Muscle of leg (tissue), 11 donors: ENCODE data around the gene NLRC5. TPM values are rescaled to one million over a fixed set of nuclear protein-coding genes. Genes with fewer than 3 reads are reported as not detected.
"Not testable (repeated sequence)": the region's sequence is repeated elsewhere in the genome, so short reads cannot be mapped to it uniquely, and the experiment has no call there.

Experiments used
- DNase-seq: peaks from one replicate; pipeline ENCODE4 v3.0.0; 2013
- H3K27ac ChIP-seq: one replicate; pipeline ENCODE4 v1.5.1; 2013; ENCODE audit warnings: mild to moderate bottlenecking, low read length, control low read depth
- H3K27me3 ChIP-seq: one replicate; pipeline ENCODE4 v1.6.1; 2013; ENCODE audit warnings: low read length; ENCODE audit not compliant: control insufficient read depth, insufficient read depth
- H3K36me3 ChIP-seq: one replicate; pipeline ENCODE4 v1.6.1; 2013; ENCODE audit warnings: low read length; ENCODE audit not compliant: control insufficient read depth, insufficient read depth
- H3K4me1 ChIP-seq: one replicate; pipeline ENCODE4 v1.6.1; 2013; ENCODE audit warnings: low read length; ENCODE audit not compliant: control insufficient read depth, insufficient read depth
- H3K4me3 ChIP-seq: one replicate; pipeline ENCODE4 v1.5.1; 2013; ENCODE audit warnings: low read length, control low read depth
- H3K9me3 ChIP-seq: replicated peaks from 2 replicates; pipeline ENCODE4 v1.6.1; 2013; ENCODE audit warnings: low read depth, low read length; ENCODE audit not compliant: control insufficient read depth
- WGBS: methylation state at CpG from one replicate; pipeline ENCODE4 v1.1.5; 2013; ENCODE audit warnings: missing lambda C conversion rate; ENCODE audit not compliant: insufficient coverage; 5-methylcytosine and 5-hydroxymethylcytosine counted together
- polyA plus RNA-seq, 8 donors: library from polyadenylated mRNA; unstranded; fragments of 120-200 nt; gene quantifications; one replicate each; pipeline versions ENCODE4 v1.2.1 to v1.2.3, GENCODE V29; 2013; ENCODE audit warnings: inconsistent platforms in 1 of 8, low replicate concordance in 1 of 8; ENCODE audit not compliant: insufficient read length in 8 of 8, insufficient read depth in 1 of 8
- total RNA-seq: library from RNA; stranded (reverse); fragments of 120-200 nt; gene quantifications from one replicate; pipeline ENCODE4 v1.2.4, GENCODE V29; 2013

The NLRC5 gene
- total and polyA plus RNA-seq, 9 donors, result 3.2 to 5.3 (median 4.2) TPM

DNA sequence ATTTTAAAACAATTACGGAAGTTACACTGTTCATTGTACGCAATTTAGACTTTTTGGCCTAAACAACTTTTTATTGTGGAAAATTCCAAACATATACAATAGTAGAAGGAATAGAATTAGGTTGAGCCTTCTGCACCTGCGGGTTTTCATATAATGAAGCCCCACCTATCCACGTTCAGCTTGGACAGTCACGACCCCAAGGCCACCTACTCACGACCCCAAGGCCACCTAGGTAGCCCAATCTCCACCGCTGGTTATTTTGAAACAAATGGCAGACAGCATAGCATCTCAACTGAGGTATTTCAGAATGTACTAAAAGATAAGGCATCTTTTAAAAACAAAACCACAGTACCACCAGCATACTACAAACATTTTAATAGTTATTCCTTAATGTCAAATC lies 631 bp downstream of the NLRC5 start:
- WGBS, result no CpG with 5 or more reads among the region's 7 CpGs
- DNase-seq, result no peak
- Histone ChIP-seq H3K27ac (no peak overlapping the region), H3K36me3 (no peaks in the 10 kb centered on the region), H3K4me1 (peaks cover 40% of the 10 kb centered on the region), H3K27me3 (no peaks in the 10 kb centered on the region), H3K4me3 (peak overlapping the region; percentile 78), H3K9me3 (no peaks in the 10 kb centered on the region)

DNA sequence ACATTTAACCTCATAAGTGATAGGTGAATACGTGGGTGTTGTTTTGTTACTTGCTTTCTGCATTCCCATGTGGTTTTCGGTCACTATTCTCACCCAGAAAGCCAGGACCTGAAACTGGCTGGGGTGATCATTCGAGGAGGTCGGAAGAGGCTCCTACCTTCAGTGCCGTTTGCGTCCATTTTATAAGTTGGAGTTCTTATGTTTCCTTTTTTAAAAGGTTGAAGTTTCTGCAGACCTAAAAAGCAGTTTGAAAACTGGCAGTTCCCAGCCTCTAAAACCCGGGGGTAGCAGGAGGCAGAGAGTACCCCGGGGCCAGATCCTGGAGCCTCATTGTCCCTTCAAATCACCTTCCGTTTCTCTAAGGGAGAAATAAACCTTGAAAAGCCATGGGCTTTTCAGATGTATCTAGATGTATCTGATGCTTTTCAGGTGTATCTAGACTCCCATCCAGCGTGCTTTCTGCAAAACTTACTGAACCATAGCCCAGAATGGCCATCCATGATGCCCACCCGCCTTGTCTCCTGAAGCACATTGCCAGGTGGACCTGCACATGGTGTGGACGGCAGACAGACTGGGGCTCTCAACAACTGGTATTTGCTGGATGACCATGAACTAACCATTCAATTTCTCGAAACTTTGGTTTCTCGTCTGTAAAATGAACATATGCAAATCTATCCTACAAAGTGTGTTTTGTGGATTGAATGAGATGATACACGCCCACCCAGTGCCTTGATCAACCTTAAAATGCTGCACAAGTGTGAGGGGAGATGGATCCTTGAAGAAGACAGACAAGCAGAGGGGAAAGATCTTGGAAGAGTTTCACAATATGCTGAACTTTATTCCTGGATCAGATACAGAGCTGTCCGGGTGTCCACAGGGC lies 1.3 kb downstream of the NLRC5 start:
- 80% methylated on average over 10 of the region's 16 CpGs for WGBS
- Histone ChIP-seq H3K36me3 (no peaks in the 10 kb centered on the region), H3K4me1 (peaks cover 34% of the 10 kb centered on the region), H3K27ac (no peak overlapping the region), H3K9me3 (no peaks in the 10 kb centered on the region), H3K27me3 (no peaks in the 10 kb centered on the region), H3K4me3 (peak overlapping the region; percentile 78)
- no peak for DNase-seq

DNA sequence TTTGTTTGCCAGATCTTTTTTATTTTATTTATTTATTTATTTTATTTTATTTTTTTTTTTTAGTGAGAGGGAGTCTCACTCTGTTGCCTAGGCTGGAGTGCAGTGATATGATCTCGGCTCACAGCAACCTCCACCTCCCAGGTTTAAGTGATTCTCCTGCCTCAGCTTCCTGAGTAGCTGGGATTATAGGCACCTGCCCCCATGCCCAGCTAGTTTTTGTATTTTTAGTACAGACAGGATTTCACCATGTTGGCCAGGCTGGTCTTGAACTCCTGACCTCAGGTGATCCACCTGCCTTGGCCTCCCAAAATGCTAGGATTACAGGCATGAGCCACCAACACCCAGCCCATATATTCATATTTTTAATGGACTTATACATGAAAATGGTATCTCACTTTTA lies 3.1 kb downstream of the NLRC5 start:
- not testable (repeated sequence) for H3K27me3 ChIP-seq, H3K9me3 ChIP-seq, DNase-seq, H3K4me3 ChIP-seq, H3K27ac ChIP-seq, H3K36me3 ChIP-seq
- H3K4me1 ChIP-seq, result peaks cover 22% of the 10 kb centered on the region
- no CpG with 5 or more reads among the region's 1 CpG for WGBS

DNA sequence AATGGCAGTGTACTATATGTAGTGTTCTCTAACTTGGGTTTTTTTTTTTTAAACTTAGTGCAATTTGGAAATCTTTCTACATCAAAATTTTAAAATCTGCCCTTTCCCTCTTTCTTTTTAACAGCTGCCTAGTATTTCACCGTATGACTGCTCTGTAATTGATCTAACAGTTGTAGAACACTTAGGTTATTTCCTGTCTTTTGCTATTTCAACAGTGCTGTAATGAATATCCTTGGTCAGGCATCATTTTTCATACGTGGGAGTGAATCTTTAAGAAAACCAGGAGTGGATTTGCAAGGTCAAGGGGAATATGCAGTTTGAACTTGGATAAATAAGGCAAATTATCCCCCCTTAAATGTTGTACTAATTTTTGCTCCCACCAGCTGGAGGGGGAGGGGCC lies 3.8 kb downstream of the NLRC5 start:
- H3K4me3 ChIP-seq, result no peak overlapping the region
- no peak overlapping the region for H3K27ac ChIP-seq
- H3K27me3 ChIP-seq, result no peaks in the 10 kb centered on the region
- H3K4me1 ChIP-seq, result peaks cover 18% of the 10 kb centered on the region
- DNase-seq, result no peak
- WGBS, result no CpG with 5 or more reads among the region's 2 CpGs
- H3K9me3 ChIP-seq, result no peaks in the 10 kb centered on the region
- no peaks in the 10 kb centered on the region for H3K36me3 ChIP-seq

DNA sequence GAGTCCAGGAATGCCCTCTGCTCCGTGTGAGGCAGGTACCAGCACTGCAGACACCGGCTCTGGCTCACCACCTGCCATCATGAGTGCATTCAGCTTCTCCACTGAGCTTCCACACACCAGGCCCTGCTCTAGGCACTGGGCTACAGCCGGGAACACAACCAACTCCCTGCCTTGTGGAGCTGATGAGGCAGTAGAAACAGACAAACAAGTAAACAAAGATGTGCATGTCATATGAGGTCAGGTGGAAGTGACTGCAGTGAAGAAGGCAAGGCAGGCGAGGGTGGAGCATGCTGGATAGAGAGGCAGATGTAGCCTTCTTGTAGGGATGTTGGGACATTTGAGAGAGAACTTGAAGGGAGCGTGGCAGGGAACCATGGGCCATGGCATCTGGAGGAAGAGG lies 5.0 kb downstream of the NLRC5 start:
- no peak overlapping the region for H3K27ac ChIP-seq
- no peaks in the 10 kb centered on the region for H3K27me3 ChIP-seq
- H3K4me3 ChIP-seq, result no peak overlapping the region
- no peaks in the 10 kb centered on the region for H3K9me3 ChIP-seq
- H3K36me3 ChIP-seq, result no peaks in the 10 kb centered on the region
- peaks cover 9% of the 10 kb centered on the region for H3K4me1 ChIP-seq
- DNase-seq, result no peak
- WGBS, result 77% methylated on average over 4 of the region's 5 CpGs

DNA sequence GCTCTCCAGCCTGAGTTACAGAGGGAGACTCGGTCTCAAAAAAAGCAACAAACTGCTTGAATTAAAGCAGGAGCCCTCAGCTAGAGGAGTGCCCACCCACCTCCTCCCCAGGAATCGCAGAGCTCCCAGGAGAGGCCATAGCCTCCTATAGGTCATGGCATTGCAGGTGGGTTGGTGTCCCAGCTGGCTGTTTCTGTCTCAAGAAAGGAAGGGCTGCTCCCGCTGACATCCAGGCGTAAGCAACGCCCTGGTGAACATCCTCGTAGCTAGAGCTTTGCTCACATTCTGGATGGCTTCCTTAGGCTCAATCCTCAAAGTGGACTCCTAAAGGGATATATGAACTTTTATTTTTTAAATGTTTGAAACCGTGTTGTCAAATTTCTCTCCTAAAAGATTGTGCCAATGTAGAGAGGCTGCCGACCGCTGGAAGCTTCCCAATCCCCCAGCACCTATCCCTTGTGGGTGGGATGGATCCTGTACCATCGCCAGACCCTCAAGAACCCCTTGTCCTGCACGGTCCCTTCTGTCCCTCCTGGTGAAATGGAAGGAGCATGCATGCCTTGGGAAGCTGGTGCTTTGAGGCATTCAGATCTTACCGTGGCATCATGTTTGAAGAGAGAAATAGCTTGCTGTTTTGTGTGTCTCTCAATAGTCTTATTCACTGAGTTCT lies 5.9 kb downstream of the NLRC5 start:
- H3K27ac ChIP-seq, result no peak overlapping the region
- H3K4me3 ChIP-seq, result no peak overlapping the region

DNA sequence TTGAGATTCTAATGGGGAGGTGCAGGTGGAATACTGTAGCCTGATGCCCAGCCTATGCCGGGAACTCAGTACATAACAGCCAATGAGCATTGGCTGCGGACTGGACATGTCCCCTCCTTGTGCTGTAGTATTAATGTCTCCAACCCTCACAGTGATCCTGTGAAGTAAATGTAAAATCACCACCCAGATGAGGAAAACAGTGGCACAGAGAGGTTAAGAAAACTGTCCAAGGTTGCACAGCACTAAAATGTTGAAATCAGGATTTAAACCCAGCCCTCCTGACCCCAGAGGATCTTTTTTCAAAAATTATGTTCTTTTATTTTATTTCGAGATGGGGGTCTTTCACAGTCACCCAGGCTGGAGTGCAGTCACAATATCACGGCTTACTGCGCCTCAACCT lies 7.9 kb downstream of the NLRC5 start:
- Histone ChIP-seq H3K27me3 (no peaks in the 10 kb centered on the region), H3K36me3 (no peaks in the 10 kb centered on the region), H3K4me1 (peaks cover 11% of the 10 kb centered on the region), H3K4me3 (no peak overlapping the region), H3K27ac (no peak overlapping the region), H3K9me3 (no peaks in the 10 kb centered on the region)
- WGBS, result 20% methylated on average over 1 of the region's 5 CpGs
- no peak for DNase-seq

More for the DNA sequence above, 5.9 kb downstream of the NLRC5 start:
- 73% methylated on average over 4 of the region's 12 CpGs for WGBS
- Histone ChIP-seq H3K9me3 (no peaks in the 10 kb centered on the region), H3K36me3 (no peaks in the 10 kb centered on the region), H3K27me3 (no peaks in the 10 kb centered on the region), H3K4me1 (peaks cover 10% of the 10 kb centered on the region)
- no peak for DNase-seq

DNA sequence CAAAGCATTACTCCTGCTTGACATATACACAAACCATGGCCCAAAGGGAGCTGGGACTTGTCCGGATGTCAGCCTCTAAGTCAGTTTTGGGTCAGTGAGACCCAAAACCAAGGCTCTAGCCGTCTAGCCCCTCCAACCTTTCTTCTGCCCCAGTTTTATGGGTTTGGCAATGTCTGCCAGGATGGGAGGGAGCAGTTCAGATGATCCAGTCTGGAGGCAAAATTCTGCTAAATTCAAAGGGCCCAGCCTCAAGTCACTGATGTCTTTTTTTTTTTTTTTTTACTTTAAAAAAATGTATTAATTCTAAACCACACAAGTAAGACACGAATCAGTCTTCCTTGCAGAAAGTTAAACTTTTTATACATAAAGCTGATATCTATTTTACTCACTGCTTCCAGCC lies 8.6 kb downstream of the NLRC5 start:
- no peak overlapping the region for H3K4me3 ChIP-seq
- no peak for DNase-seq
- WGBS, result no CpG with 5 or more reads among the region's 3 CpGs
- H3K27me3 ChIP-seq, result no peaks in the 10 kb centered on the region
- H3K36me3 ChIP-seq, result no peaks in the 10 kb centered on the region
- H3K9me3 ChIP-seq, result no peaks in the 10 kb centered on the region
- peaks cover 11% of the 10 kb centered on the region for H3K4me1 ChIP-seq
- H3K27ac ChIP-seq, result no peak overlapping the region

DNA sequence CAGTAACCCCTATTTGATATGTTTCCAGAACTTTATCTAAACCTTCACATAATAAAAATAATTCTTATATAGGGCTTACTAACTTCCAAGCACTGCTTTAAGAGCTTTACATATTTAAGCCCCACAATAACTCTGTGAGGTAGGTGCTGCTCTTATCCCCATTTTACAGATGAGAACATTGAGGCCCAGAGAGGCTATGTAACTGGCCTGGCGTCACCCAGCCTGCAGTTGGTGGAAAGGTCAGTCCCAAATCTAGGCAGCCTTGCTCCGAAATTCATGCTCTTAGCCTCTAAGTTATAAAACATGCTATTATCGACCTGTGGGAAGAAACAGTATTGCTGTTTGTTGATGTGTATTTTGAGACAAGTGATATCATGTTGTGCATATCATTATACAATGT lies 9.0 kb downstream of the NLRC5 start:
- no peaks in the 10 kb centered on the region for H3K9me3 ChIP-seq
- H3K4me1 ChIP-seq, result peaks cover 11% of the 10 kb centered on the region
- no peak overlapping the region for H3K4me3 ChIP-seq
- no peaks in the 10 kb centered on the region for H3K27me3 ChIP-seq
- WGBS, result 100% methylated on average over 1 of the region's 3 CpGs
- no peaks in the 10 kb centered on the region for H3K36me3 ChIP-seq
- no peak for DNase-seq
- no peak overlapping the region for H3K27ac ChIP-seq

DNA sequence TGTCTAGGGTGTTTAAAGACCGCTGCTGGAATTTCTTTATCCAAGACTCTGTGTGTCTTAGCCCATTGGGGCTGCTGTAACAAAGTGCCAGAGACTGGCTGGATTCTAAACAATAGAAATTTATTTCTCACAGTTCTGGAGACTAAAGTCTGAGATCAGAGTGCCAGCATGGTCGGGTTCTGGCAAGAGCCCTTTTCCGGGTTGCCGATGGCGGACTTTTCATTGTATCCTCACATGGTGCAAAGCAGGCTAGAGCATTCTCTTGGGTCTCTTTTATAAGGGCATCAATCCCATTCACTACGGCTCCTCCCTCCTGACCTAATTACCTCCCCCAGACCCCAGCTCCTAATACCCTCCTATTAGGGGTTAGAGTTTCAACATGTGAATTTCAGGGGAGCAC lies 9.5 kb downstream of the NLRC5 start:
- no peaks in the 10 kb centered on the region for H3K9me3 ChIP-seq
- H3K36me3 ChIP-seq, result no peaks in the 10 kb centered on the region
- no peak overlapping the region for H3K4me3 ChIP-seq
- peaks cover 11% of the 10 kb centered on the region for H3K4me1 ChIP-seq
- H3K27me3 ChIP-seq, result no peaks in the 10 kb centered on the region
- WGBS, result 82% methylated on average over 3 of the region's 6 CpGs
- DNase-seq, result no peak
- H3K27ac ChIP-seq, result no peak overlapping the region
